Daoy (cell line): ENCODE data around the gene MARK4. TPM values are rescaled to one million over a fixed set of nuclear protein-coding genes. Genes with fewer than 3 reads are reported as not detected.
A peak's percentile ranks its signal among the peaks of the same experiment; 100 is the strongest.
"Not testable (repeated sequence)": the region's sequence is repeated elsewhere in the genome, so short reads cannot be mapped to it uniquely, and the experiment has no call there.

Experiments
- DNase-seq: peaks from one replicate; pipeline ENCODE4 v3.0.0-alpha.2; 2015; ENCODE audit warnings: low read depth
- total RNA-seq: library from RNA; depleted of rRNA; stranded (reverse); fragments of >200 nt; shearing (Covaris generic); gene quantifications from 2 replicates; pipeline ENCODE4 v1.2.3, GENCODE V29; 2014; rRNA removed

MARK4 gene
- 2.5 and 8.1 TPM in 2 replicates for total RNA-seq

- DNase-seq = peak; percentile 65
These were observed at the start of gene MARK4 for GRCh38 chr19:45250832-45251451. Gene MARK4, plus strand, starts transcription at chr19:45251271. Its CDS starts 318 bp downstream, at chr19:45251589.

DNA sequence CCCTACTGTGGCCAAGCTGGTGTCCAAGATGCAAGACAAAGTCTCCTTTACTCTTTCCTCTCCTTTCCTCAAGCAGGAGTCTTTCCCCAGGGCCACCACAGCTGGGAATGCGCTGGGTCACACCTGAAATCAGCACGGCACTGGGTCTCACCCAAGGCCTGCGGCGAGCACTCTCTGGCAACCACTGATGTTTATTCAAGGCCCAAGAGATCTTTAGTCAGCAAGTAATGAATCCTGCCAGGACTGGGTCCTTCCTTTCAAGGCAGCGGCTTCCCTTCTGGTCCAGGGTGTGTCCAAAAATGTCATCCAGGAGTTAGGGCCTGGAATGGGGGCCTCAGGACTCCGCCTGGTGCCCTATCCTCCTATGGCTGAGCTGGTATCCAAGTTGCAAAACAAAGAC lies 48.4 kb upstream of the MARK4 start:
- DNase-seq = no peak

GRCh38 chr19:45205810-45206209 lies 45.3 kb upstream of the MARK4 start:
- no peak for DNase-seq

DNA sequence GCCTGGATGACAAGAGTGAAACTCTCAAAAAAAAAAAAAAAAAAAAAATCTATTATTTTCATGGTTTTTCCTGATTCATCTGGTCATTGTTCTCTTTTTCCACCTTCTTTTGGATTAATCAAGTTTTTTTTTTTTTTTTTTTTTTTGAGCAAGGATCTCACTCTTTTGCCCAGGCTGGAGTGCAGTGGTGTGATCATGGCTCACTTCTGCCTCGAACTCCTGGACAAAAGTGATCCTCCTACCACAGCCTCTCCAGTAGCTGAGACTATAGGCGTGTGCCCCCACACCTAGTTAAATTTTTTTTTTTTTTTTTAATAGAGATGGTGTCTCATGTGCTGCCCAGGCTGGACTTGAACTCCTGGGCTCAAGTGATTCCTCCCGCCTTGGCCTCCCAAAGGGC lies 44.7 kb upstream of the MARK4 start:
- DNase-seq = no peak

GRCh38 chr19:45211751-45212381 lies 39.2 kb upstream of the MARK4 start:
- DNase-seq = no peak

DNA sequence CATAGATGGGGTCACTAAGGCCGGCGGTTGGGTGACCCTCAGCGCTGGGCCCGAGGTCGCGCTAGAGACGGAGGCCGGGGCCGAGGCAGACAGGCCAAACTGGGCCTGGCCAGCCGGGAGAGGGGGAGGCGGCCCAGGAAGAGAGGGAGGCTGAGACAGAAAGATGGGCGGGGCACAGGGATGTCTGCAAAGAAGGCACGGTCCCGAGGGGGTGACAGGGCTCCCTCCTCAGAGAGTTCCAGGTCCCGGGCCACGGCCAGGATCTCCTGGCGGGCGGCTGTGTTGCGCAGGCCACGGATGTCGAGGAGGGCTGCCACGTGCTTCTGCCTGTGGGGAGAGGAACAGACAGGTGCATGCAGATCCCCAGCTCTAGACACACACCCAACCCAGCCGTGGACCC lies 38.0 kb upstream of the MARK4 start:
- no peak for DNase-seq

- DNase-seq = peak; percentile 61
These were observed 35.5 kb upstream of the MARK4 start for GRCh38 chr19:45215391-45216191.

DNA sequence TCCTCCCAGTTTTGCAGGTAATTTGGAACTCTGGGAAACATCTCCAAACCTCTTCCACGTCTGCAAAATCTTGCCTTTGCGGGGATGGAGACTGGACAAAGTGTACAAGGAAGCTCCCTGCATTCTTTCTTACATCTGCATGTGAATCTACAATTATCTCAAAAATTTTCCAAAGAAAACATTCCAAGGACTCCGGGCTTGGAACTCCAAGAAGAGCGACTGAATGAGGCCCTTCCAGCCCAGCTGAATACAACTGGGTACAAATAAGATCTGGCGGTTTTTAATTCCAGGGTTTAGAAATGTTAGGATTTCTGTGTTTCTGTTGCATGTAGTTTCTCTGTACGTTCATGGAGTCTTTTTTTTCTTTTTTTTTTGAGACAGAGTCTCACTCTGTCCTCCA lies 34.4 kb upstream of the MARK4 start:
- no peak for DNase-seq

GRCh38 chr19:45217193-45217956 lies 33.7 kb upstream of the MARK4 start:
- DNase-seq = peak; percentile 18

- DNase-seq = no peak
These were observed 33.1 kb upstream of the MARK4 start for GRCh38 chr19:45217957-45218334.

DNA sequence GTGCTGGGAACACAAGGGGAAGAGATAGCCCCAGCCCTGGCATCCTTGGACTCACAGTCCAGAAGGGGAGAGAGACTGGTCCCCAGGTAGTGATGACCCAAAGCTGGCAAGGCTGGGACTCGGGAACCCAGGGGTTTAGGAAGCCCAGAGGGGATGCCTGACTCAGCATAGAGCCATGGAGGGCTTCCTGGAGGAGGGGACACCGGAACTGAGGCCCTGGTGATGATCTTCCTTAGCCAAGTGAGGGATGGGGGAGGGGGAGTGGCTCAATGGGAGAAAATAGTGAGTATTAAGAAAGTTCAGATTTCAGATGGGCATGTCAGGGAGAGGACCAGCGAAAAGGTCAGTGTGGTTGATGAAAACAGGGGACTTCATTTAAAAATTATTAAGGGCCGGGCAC lies 32.6 kb upstream of the MARK4 start:
- no peak for DNase-seq

DNA sequence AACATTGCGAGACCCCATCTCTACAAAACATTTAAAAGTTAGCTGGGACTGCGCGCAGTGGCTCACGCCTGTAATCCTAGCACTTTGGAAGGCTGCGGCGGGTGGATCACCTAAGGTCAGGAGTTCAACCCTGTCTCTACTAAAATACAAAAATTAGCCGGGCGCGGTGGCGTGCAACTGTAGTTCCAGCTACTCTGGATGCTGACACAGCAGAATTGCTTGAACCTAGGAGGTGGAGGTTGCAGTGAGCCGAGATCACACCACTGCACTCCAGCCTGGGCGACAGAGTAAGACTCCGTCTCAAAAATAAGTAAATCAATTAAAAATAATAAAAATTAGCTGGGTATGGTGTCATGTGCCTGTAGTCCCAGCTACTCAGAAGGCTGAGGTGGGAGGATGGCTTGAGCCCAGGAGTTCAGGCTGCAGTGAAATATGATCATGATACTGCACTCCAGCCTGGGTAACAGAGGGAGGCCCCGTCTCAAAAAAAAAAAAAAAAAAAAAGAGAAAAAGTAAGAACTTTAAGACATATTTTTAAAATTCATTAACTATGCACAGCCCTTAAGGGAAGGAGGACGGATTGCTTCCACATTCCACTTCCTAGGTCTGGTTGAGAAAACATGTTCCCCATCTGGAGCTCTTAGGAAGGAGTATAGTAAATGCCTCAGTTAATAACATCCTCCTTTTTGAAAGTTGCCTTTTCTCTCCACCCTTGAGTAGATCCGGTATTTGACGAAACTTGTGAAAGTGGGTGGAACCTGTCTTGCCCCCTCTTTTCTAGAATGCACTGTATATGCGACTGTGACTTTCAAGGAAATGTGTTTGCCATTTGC lies 31.9 kb upstream of the MARK4 start:
- DNase-seq = no peak

- DNase-seq = no peak
These were observed 28.3 kb upstream of the MARK4 start for GRCh38 chr19:45222724-45223123.

DNA sequence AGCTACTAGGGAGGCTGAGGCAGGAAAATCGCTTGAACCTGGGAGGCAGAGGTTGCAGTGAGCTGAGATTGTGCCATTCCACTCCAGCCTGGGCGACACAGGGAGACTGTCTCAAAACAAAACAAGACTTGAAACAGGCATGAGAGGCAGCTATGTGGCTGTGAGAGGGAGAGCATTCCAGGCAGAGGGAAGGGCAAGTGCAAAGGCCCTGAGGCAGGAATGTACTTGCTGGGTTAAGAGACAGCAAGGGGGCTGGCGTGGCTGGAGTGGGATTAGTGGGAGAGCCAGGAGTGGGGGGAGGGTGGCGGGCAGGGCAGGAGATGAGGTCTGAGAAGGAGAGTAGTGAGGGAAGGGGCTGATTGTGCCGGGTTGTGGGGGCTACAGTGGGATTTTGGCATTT lies 27.2 kb upstream of the MARK4 start:
- DNase-seq = no peak

- DNase-seq = no peak
These were observed 26.4 kb upstream of the MARK4 start for GRCh38 chr19:45224645-45225044.

- not testable (repeated sequence) for DNase-seq
These were observed 22.0 kb upstream of the MARK4 start for GRCh38 chr19:45229056-45229455.

DNA sequence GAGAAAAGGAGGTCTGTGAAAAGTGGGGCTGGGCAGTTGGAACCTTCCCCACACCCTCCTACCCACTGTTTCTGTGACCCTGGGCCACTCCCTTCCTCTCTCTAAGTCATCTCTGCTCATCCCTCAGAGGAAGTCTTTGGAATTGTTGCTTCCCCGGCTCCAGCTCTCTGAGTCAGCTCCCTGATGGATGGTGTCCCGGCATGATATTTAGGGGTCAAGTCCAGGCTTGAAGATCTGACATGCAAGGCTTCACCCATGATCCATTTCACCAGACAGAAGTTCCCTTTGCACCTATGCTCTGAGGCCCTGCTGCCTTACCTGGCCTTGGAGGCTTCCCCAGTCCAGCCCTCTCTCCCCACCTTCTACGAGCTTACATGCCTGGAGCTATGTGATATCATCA lies 19.2 kb upstream of the MARK4 start:
- no peak for DNase-seq

DNA sequence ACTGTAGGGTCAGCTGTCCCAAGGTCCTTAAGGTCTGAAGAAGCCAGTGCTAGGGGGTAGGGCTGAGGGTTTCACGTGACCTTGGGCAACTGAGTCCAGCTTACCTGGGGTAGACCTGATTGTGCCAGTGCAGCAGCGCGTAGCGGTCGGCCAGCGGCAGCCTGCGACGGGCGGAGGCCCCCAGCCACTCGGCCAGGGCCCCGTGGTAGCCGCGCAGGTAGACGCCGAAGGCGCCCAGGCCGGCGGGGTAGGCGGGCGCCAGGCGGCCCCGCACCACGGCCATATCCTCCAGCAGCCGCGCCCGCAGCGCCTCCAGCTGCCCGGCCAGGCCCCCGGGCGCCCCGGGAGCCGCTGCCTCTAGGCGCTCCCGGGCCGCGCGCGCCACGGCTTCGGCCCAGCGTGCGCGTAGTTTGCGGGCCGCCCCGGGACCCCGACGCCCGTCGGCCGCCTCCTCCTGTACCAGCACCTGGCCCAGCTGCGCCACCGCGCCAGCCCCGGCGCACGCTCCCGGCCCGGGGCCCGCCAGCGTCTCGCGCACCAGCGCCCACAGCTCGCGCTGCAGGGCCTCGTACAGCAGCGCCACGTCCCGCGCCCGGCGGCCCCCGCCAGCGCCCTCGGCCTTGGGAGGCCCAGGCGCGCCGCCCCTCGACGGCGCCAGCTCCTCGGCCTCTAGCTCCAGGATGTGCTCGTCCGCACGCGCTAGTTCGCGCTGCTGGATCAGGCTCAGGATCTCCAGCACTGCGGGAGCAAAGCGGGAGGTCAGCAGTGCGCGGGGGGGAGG lies 16.8 kb upstream of the MARK4 start:
- DNase-seq = peak; percentile 31

DNA sequence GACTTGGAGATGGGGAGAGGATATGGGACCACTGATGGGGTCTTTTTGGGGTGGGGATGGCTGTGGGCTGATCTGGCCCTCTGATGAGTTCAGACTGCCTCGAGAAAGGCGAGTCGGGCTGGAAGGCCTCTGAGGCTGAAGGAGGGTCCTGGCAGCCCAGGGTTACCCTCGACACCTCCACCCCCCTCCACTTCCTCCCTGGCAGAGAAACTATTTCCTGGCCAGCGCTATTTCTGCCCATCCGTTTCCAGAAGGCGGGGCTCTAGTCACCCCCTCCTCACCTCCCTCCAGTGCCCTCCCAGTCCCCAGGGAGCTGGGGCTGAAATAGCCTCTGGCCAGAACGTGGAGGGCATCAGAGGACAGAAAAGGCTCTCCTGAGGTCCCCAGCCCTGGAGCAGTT lies 15.6 kb upstream of the MARK4 start:
- DNase-seq = no peak

- no peak for DNase-seq
These were observed 12.5 kb upstream of the MARK4 start for GRCh38 chr19:45238556-45238955.
